Measurements from ENCODE around the gene TNFRSF18. TPM values are rescaled to one million over a fixed set of nuclear protein-coding genes. Genes with fewer than 3 reads are reported as not detected.

TNFRSF18 gene
- polyA plus RNA-seq, 1 donor (not counting 4 experiments of a cell fraction or from before 2014, with no cell fraction given) = 0.21 TPM

DNA sequence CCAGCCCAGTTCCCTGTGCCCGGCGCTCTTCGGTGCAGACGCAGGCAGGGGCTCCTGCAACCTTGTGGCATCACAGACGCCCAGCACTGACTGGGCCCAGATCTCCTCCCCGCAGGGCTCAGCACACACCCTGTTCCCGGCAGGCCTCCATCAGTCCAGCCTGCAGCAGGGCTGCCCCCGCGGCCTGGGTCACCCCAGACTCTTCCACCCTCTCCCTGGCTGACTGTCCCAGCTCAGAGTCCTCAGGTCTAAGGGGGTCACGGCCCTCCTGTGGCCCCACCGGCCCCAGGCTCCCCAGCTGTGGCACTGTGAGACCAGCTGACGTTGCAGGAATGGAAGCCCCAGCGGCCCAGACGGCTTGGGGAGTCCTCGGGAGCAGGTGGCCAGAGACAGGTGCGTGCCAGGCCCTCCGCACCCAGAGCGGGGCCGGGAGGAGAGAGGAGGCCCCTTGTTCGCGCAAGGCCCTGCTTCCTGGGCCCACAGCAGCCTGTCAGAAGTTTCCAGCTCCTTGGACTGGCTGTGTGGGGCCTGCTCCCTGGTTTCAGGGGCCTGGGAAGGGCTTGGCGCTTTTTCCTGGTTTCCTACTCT, 29.9 kb upstream of the TNFRSF18 start:
- Histone ChIP-seq H4K20me1 (ENCODE audit: control insufficient read depth, extremely low read depth, insufficient read depth, low read length) (no peaks in the 10 kb centered on the region), H3K36me3 (ENCODE audit: control insufficient read depth in 2 of 2, extremely low read depth in 1 of 2, insufficient read depth in 2 of 2, low read length in 2 of 2) (peaks cover 0 to 3% of the 10 kb centered on the region in 2 experiments), H3K4me1 (ENCODE audit: control insufficient read depth, extremely low read depth, insufficient read depth, low read length) (peaks cover 15% of the 10 kb centered on the region), H2AFZ (ENCODE audit: control insufficient read depth, low read length) (no peak overlapping the region), H3K27me3 (ENCODE audit: control insufficient read depth, extremely low read depth, insufficient read depth, low read length) (peaks cover 6% of the 10 kb centered on the region), H3K79me2 (ENCODE audit: control insufficient read depth, insufficient read depth, low read length) (peaks cover 20% of the 10 kb centered on the region), H3K9ac (ENCODE audit: control insufficient read depth, extremely low read depth, insufficient read depth, low read length) (no peak overlapping the region), H3K9me3 (ENCODE audit: control insufficient read depth, low read depth, low read length) (peaks cover 4% of the 10 kb centered on the region), H3K27ac (ENCODE audit: control insufficient read depth, insufficient read depth, low read length) (no peak overlapping the region), H3K4me3 (ENCODE audit: control insufficient read depth in 2 of 3, extremely low read depth in 1 of 3, insufficient read depth in 2 of 3, low read depth in 1 of 3, low read length in 3 of 3) (no peak overlapping the region), H3K9me1 (ENCODE audit: control insufficient read depth, extremely low read depth, insufficient read depth, low read length) (no peaks in the 10 kb centered on the region), H3K4me2 (ENCODE audit: control insufficient read depth, extremely low read depth, insufficient read depth, low read depth, low read length) (no peak overlapping the region)
- no peak for FAIRE-seq
- no peak for TF ChIP-seq EZH2 (IDR thresholded peaks at IDR 0.05; ENCODE audit: low read length)
- DNase-seq (ENCODE audit: low read depth, low spot score) = no peak
- dilution Hi-C loops (cut with MboI; ENCODE audit: extremely low pct_ligation_motif_present, low sequenced_read_pairs) = no loop called here

GRCh38 chr1:1235016-1235744, 28.8 kb upstream of the TNFRSF18 start:
- Histone ChIP-seq H2AFZ (ENCODE audit: control insufficient read depth, low read length) (no peak overlapping the region), H4K20me1 (ENCODE audit: control insufficient read depth, extremely low read depth, insufficient read depth, low read length) (no peaks in the 10 kb centered on the region), H3K9me1 (ENCODE audit: control insufficient read depth, extremely low read depth, insufficient read depth, low read length) (no peaks in the 10 kb centered on the region), H3K9ac (ENCODE audit: control insufficient read depth, extremely low read depth, insufficient read depth, low read length) (no peak overlapping the region), H3K27me3 (ENCODE audit: control insufficient read depth, extremely low read depth, insufficient read depth, low read length) (peaks cover 6% of the 10 kb centered on the region), H3K79me2 (ENCODE audit: control insufficient read depth, insufficient read depth, low read length) (peaks cover 31% of the 10 kb centered on the region), H3K27ac (ENCODE audit: control insufficient read depth, insufficient read depth, low read length) (no peak overlapping the region), H3K4me3 (ENCODE audit: control insufficient read depth in 2 of 3, extremely low read depth in 1 of 3, insufficient read depth in 2 of 3, low read depth in 1 of 3, low read length in 3 of 3) (no peak overlapping the region), H3K9me3 (ENCODE audit: control insufficient read depth, low read depth, low read length) (peaks cover 4% of the 10 kb centered on the region), H3K4me1 (ENCODE audit: control insufficient read depth, extremely low read depth, insufficient read depth, low read length) (peaks cover 21% of the 10 kb centered on the region), H3K4me2 (ENCODE audit: control insufficient read depth, extremely low read depth, insufficient read depth, low read depth, low read length) (no peak overlapping the region), H3K36me3 (ENCODE audit: control insufficient read depth in 2 of 2, extremely low read depth in 1 of 2, insufficient read depth in 2 of 2, low read length in 2 of 2) (peaks cover 0 to 4% of the 10 kb centered on the region in 2 experiments)
- DNase-seq (ENCODE audit: low read depth, low spot score) (no peak), FAIRE-seq (no peak)
- TF ChIP-seq CTCF (optimal IDR thresholded peaks at IDR 0.05 in 1 of 3, IDR thresholded peaks at IDR 0.05 in 1 of 3, conservative IDR thresholded peaks at IDR 0.05 in 1 of 3; ENCODE audit: extremely low read depth in 1 of 3, insufficient read depth in 2 of 3, low read length in 3 of 3) (no peak), EZH2 (IDR thresholded peaks at IDR 0.05; ENCODE audit: low read length) (no peak)
- dilution Hi-C loops (cut with MboI; ENCODE audit: extremely low pct_ligation_motif_present, low sequenced_read_pairs) = no loop called here

Data from keratinocyte (primary cell).